Coronary artery (tissue), 2 donors: Measurements from ENCODE around the gene TMEM89.

Source experiments
- DNase-seq: peaks from one replicate; pipeline ENCODE4 v3.0.0-alpha.2; 2017; ENCODE audit warnings: low spot score
- H3K27ac ChIP-seq, 2 donors: fragments of 200-600 bp; sonication (generic); one replicate each; pipeline ENCODE4 v1.5.1; 2016 to 2019
- H3K4me3 ChIP-seq: fragments of 200-600 bp; sonication (generic); 2 replicates; pipeline ENCODE4 v1.5.1; 2016; ENCODE audit warnings: mild to moderate bottlenecking, moderate library complexity
- TF ChIP-seq, protein P1 (sequence below): fragments of 200-600 bp; sonication (generic); IDR thresholded peaks from one replicate; pipeline ENCODE4 v1.5.1; 2019; ENCODE audit warnings: antibody characterized with exemption

TMEM89 gene

DNA sequence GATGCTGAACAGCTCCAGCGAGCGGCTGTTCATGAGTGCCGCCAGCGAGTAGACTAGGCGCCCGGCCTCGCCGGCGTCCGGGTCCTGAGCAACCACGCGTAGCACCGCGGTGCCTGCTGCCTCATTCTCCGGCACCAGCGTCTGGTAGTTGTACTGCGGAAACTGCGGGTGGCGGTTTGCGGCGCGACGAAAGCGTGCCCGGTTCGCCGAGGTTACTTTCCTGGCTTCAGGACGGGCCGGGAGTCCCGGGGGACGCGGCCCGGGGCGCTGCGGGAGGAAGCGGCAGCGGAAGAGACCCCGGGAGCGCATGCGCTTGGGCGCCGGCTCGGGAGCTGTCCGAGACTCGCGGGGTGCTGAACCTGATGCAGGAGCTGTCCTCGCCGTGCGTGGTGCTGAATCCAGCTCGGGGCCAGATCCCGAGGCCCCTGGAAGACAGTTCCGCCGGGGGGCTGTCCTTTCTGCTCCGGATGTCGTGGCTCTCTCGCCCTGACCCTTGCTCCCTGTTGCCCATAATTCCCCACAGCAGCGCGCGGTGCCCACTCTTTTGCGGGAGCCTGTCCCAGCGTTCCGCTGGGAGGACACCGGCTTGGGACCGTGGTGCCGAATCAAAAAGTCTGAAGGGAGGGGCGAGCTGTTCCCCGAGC, 40.1 kb upstream of the TMEM89 start:
- Histone ChIP-seq H3K27ac (no peak overlapping the region), H3K4me3 (peak overlapping the region; percentile 90)
- TF ChIP-seq, protein P1, sequence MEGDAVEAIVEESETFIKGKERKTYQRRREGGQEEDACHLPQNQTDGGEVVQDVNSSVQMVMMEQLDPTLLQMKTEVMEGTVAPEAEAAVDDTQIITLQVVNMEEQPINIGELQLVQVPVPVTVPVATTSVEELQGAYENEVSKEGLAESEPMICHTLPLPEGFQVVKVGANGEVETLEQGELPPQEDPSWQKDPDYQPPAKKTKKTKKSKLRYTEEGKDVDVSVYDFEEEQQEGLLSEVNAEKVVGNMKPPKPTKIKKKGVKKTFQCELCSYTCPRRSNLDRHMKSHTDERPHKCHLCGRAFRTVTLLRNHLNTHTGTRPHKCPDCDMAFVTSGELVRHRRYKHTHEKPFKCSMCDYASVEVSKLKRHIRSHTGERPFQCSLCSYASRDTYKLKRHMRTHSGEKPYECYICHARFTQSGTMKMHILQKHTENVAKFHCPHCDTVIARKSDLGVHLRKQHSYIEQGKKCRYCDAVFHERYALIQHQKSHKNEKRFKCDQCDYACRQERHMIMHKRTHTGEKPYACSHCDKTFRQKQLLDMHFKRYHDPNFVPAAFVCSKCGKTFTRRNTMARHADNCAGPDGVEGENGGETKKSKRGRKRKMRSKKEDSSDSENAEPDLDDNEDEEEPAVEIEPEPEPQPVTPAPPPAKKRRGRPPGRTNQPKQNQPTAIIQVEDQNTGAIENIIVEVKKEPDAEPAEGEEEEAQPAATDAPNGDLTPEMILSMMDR, result no peak
- DNase-seq, result no peak

DNA sequence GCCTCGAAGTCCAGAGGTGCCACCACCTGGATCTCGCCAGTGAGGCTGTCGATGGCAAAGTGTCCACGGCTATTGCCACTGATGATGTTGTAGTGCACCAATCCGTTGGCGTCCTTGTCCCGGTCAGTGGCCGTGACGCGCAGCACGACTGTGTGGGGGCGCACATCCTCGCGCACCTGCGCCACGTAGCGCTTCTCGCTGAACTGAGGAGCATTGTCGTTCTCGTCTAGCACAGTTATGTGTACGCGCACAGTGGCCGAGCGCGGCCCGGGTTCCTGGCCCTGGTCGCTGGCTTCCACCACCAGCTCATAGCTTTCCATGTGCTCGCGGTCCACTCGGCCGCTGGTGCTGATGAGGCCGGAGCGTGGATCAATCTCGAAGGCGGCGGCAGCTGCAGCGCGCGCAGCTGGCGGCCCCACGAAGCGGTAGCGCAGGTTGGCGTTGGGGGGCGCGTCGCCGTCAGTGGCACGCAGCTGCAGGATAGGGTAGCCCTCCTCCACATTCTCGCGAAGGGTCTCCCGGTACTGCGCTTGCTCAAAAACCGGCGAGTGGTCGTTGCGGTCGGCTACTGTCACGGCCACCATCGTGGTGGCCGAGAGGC, 39.3 kb upstream of the TMEM89 start:
- TF ChIP-seq, protein P1, result no peak
- DNase-seq, result no peak
- Histone ChIP-seq H3K27ac (no peak overlapping the region), H3K4me3 (peak overlapping the region; percentile 90)

DNA sequence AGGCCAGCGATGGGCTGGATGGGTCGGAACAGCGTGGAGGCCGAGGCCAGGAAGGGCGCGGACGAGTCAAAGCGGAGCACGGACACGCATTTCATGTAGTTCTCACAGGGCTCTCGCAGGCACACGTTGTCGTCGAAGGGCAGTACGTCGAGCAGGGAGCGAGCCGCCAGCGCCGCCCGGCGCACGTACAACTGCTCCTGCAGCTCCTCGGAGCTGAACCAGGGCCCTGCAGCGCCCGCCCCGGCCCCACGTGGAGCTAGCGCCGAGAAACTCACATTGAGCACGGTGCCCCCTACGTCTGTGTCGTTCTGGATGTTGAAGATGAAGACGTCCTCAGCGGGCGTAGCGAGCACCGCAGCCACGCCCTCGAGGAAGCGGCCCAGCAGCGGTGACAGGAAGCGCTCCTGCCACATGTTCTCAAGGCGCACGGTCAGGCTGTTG, 35.3 kb upstream of the TMEM89 start:
- TF ChIP-seq, protein P1, result no peak
- H3K27ac ChIP-seq, result peak overlapping the region; percentile 70 to 88
- peak overlapping the region; percentile 88 for H3K4me3 ChIP-seq
- no peak for DNase-seq

DNA sequence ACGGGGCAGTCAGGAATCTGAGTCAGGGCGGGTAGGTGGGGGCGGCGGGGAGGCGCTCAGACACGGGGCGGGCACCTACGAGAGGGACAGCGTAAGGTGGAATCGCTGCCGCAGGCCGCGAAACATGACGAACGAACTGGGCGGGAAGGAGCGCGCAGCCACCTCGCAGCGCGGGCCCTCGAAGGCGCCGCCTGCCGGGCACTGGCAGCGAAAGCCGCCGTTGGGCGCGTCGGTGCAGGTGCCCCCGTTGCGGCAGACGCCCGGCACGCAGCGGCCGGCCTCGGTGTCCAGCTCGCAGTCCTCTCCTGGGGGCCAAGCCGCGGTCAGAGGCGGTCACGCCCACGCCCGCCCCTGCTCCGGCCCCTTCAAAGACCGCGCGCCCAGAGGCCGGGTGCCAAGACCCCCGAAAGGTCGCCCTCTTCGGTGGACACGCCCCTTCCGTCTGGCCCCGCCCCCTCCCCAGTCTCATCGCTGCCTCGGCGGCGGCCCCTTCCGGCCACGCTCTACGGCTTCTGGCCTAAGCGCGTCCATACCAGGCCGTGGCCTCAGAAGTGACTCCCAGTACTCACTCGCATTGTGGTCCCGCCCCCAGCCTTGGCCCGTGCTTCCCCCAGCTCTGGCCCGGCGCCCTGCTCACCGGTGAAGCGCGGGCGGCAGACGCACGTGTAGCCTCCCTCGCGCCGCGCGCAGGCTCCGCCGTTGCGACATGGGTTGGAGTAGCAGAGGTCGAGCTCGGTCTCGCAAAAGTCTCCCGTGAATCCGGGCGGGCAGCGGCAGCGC, 34.7 kb upstream of the TMEM89 start:
- TF ChIP-seq, protein P1, result peak; percentile 56
- DNase-seq, result peak; percentile 86
- Histone ChIP-seq H3K4me3 (peak overlapping the region; percentile 88), H3K27ac (peak overlapping the region; percentile 70 to 88)

DNA sequence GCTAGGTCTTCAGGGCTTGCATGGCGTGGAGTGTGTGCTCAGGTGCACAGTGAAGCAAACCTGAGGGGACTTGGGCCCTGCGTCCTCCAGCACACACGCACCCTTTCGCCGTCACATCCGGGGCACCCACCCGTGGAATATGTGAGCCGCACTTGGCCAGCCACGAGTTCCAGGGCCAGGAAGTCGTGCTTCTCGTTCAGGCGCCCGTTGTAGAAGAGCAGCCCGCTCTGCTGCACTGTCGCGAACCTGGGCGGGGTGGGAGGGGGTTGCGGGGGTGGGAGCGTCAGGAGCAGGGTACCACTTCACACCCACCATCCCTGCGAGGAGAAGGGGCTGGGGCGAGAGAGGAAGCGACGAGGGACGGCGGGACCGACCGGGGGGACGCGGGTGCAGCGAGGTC, 34.0 kb upstream of the TMEM89 start:
- no peak for DNase-seq
- TF ChIP-seq, protein P1, result no peak
- Histone ChIP-seq H3K4me3 (peak overlapping the region; percentile 88), H3K27ac (peak overlapping the region; percentile 70 to 88)

DNA sequence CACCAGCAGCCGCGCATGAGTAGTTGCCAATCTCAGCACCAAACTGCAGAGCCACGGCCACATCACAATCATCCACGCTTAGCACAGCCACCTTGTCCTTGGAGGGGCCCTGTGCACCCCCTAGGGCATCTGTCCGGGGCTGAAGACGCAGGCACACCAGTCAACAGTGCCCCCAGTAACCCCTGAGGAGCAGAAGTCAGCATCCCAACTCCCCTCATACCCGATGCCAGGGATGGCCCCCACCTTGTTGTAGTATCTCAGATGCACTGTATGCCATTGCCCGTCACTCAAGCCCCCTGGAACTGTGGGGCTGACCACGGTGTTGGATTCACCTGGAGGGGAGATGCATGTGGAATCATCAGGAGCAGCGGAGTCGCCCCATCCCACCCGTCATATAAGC, 33.5 kb upstream of the TMEM89 start:
- Histone ChIP-seq H3K4me3 (no peak overlapping the region), H3K27ac (peak overlapping the region in 1 of 2 donors; percentile 88)
- no peak for DNase-seq
- TF ChIP-seq, protein P1, result no peak
